GM21737 (cell line): Measurements from ENCODE around the gene RIPOR2.

Experiments used
- ATAC-seq: cut with Tn5 transposase; IDR thresholded peaks from one replicate; pipeline ENCODE4 v1.9.1; 2021; ENCODE audit warnings: mild to moderate bottlenecking, moderate library complexity; ENCODE audit not compliant: unreplicated experiment

RIPOR2 gene

DNA sequence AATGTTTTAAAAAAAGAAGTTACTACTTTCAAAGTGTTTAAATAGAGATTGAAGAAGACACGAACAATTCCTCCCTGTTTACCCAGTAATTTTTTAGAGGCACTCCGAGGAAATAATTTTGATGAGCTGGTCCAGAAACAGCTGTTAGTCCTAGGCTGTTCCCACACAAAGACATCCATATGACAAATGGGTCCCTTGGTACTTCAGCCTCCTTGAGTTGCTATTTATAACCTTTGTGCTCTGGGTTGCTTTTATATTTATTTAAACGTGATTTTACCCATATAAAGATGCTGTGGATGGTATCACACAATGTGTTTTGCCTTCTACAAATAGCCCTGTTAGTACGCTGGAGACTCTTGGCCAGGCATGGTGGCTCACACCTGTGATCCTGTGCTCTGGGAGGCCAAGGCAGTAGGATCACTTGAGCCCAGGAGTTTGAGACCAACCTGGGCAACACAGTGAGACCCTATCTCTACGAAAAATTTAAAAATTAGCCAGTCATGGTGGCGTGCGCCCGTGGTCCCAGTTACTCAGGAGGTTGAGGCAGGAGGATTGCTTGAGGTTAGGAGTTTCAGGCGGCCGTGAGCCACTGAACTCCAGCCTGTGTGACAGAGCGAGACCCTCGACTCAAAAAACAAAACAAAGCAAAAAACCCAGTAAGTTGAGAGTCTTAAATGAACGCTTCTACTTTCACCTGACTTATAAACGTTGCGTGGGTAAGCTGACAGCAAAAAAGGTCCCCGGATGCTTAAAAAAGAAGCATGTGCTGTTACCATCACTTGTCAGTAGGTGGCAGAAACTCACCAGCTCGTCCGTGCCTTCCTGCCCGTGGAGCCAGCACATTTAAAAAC is 80.1 kb downstream of the RIPOR2 start:
- no peak for ATAC-seq

DNA sequence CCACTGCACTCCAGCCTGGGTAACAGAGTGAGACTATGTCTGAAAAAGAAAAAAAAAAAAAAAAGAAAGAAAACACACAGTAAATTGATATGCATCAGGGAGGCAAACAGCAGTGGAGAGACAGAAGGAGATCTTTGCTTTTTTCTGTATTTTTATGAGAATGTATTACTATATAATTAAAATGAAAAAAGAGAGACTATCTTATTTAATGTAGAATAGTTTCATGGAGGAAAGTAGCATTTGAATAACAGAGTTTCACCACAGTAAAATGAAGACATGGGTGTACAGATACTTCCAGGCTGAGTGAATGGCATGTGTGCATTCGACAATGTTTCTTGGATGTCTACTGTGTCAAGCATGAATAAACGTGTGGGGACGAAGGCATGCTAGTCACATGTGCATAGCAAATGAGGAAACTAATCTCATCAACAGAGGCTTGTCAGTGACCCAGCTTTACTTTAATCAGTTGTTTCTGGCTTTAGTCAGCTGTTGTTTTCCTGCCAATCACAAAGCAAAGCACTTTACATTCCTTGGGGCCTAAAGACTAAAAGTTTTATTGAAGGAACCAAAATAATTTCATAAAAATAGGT is 81.6 kb downstream of the RIPOR2 start:
- no peak for ATAC-seq

DNA sequence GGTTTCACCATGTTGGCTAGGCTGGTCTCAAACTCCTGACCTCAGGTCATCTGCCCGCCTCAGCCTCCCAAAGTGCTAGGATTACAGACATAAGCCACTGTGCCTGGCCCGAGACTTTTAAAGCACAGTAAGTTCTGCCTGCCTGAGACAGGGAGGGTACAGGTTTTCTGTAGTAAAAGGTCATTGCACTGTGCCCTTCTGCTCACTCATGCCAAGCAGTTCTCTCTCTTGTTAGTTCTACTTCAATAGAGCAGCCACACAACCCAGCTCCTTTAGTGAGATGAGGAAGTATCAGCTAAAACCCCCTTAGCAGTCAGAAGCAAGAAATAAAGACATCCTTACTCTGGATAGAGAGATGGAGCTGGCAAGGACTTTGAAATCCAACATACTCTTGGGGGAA is 84.7 kb downstream of the RIPOR2 start:
- no peak for ATAC-seq

DNA sequence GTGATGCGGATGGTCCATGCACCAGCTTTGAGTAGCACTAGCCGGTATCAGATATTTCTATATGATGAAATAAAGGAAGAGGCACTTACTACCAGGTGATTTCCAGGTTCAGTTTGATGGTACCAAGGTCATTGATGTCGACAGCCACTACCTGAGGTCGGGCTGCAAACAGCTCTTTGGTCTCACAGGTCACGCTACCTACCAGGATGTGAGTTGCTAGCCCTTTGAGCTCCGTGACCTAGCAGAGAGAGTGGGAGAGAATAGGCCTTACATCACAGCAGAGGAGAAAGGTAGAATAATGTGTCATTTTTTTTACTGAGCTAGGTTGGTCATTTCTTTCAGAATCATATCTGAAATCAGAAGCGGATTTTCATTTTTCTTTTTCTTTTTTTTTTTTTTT is 86.0 kb downstream of the RIPOR2 start:
- ATAC-seq = no peak

DNA sequence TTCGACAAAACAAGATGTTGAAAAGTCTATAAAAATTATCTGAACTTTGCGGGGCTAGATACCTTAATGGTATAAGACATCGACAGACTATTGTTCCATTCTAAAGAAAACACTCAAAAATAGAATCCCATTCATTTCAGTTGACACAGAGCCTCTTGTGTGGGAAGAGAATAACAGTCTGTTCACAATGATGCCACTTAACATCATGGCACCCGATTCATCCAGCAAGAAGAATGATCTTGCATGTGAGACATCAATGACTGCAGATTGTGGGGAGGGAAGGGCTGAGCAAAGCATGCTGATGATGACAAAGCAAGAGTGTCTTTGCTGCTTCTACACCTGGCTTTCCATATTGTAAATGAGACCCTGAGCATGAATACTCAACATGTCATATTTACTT is 87.3 kb downstream of the RIPOR2 start:
- ATAC-seq = no peak

DNA sequence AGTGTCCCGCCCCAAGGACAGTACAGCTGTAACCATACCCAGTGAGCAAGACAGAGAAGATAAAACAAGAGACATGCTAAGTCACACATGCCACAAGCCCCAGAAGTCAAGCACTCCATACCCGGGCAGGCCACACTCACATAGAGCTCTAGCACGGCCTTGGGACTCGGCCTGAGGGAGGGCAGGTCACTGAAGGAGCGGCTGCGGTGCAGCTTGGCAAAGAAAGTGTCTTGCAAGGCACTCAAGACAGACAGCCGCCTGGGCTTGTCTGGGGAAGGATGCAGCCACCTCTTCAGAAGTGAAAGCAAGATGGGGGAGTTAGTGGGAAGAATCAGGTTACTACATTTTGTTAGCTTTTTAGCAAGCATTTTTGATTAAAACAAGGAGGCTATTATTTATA is 88.4 kb downstream of the RIPOR2 start:
- no peak for ATAC-seq

DNA sequence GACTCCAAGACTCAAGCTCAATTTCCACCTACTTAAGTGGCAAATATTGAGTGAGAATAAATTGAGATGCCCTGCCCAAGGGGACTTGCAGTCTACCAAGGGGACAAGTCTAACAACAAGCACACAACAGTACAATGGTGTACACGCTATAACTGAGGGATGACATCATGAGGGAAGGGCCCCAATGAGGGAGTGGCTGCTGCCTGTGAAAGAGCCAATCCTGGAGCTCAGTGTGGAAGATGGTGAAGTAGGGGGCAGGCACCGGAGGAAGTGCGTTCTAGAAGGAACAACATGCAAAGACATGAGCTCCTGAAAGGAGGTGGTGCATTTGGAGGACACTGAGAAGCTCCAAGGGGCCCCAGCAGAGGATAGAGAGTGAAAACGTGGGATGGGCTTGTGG is 90.2 kb downstream of the RIPOR2 start:
- no peak for ATAC-seq

DNA sequence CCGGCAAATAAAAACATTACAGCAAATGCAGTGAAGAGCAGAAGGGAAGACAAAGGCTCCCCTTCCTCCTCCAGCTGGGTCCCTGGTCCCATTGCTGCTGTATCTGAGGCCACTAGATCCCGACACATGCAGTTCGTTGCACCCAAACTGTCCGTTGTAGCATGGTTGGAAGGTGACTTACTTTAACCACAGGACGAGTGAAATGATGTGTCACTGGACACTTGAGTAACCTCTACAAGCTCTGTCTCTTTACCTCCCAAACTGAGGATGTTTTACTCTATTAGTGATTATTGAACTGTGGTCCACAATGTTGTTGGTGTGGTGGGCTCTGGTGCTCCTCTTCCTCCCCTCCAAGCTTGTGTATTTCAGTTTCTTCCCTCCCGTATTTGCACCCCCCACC is 90.9 kb downstream of the RIPOR2 start:
- ATAC-seq = no peak

DNA sequence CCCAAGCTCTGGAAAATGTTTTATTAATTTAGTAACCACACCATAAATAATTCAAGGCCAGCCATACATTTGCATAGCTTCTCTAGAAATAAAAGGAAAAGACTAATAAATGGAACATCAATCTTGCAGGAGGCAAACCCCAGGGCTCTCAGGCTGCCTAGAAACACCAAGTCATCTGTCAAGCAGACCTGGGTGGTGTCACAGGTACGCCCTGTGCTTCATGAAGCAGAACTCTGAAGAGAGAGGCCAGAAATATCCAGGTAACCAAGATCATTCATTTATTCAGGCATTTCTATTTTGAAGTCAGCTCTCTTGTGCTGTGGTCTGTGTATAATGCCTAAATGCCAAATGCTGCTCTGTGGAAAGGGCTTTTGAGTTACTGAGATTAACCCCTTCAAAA is 91.7 kb downstream of the RIPOR2 start:
- ATAC-seq = no peak

DNA sequence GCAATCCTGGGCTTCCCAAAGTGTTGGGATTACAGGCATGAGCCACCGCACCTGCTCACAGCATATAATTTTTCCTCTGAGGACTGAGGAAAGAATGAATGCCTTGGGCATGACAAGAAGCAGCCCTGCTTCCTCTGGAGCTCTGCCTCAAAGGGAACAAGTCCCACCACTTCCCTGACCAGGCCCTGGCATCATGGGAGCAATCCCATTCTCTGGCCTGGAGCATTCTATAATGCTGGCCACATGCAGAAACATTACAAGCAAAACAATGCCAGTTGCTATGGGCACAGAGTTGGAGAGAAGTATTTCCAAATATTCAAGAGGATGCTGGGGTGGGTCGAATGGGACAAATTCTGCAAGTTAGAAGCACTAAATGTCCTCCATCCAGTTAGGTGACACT is 95.6 kb downstream of the RIPOR2 start:
- ATAC-seq = no peak

DNA sequence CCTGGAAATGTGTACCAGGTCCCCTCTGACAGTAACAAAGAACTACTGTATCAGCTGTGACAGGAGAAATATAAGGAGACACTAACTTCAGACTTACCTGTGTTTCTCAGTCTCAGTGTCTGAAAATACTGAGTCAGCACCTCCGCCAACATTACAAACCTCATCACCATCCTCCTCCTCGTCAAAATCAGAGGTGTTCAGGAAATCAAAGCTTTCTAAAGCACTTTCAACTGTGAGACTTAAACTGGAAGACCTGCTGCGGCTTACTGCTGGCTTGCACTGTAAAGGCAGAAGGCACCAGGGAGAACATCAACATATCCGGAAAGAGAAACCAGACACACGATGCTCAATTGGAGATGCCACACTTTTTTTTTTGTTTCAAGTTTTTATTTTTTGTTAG is 96.8 kb downstream of the RIPOR2 start:
- no peak for ATAC-seq

DNA sequence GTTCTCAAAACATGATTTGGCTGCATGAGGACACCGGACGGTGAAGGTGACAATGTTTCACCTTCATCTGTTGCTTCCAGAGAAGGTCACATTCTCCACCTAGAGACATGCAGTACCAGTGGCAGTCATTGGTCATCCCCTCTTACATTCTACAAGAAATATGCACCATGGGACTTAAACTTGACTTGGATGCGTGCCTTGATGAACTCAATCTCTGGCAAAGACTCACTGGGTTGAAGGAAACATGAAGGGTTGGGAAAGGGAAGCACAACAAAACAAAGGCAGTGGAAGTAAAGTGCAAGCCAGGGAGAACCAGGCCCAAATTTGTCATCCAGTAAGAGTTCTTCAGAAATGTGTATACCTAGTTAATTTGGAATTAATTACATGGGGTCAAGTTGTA is 97.7 kb downstream of the RIPOR2 start:
- no peak for ATAC-seq

DNA sequence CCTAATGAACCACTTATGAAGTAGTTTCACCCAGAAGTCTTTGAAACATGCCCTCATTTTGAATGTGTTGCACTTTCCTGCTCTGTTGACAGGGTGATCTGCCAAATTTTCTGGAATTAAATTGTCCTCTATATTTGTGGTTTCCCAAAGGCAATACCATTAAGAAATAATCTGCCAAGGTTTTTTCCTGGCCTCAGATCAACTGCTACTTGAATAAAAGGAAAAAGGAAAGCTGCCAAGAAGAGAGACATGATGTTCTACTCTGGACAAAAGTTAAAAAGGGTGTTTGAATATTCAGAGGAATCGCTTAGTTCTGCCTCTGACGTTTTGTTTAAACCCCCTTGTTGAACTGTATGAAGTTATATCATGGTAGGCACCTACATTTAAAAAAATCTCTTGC is 99.7 kb downstream of the RIPOR2 start:
- ATAC-seq = no peak

DNA sequence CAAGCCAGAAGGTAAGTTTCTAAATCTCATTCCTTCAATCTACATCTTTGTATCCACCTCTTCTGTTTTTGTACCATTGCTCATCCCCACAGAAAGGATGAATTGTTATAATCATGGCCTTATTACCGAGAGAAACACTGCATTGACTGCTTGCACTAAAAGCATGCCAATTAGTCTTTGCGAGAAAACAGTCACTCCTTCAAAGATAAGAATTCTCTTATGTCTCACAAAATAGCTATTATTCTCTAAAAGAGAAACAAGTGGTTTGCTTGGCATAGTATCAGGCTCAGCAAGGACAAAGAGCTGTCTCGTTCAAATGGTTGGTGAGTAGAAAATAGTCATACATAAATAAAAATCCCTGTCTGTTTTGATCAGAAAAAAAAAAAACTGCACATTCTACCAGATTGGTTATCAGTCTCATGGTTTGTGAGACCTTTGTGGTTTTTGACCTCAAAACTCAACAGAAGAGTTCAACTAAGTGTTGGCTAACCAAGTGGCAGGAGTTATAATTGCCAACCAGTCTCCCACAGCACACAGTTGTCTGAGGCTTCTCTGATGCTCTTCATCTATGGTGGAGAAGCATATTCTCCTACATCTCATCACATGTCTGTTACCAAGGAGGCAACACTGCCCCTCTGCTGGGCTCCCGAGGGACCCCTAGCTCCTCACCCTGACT is 101.9 kb downstream of the RIPOR2 start:
- ATAC-seq = no peak

DNA sequence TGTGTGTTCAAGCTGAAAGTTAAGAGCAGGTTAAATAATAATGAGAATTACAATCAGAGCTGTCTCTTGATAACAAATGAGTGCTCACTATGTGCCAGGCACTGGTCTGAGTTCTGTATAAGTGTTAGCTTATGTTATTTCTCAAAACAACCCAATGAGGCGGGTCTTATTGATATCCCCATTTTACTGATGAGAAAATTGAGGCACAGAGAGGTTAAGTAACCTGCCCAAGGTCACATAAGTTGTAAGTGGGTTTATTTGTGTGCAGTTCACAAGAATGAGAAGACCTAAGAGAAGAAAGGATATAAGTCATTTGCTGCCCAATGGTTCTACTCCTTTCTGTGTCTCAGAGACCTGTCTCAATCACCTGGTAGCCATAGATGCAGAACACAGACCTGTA is 103.0 kb downstream of the RIPOR2 start:
- no peak for ATAC-seq

DNA sequence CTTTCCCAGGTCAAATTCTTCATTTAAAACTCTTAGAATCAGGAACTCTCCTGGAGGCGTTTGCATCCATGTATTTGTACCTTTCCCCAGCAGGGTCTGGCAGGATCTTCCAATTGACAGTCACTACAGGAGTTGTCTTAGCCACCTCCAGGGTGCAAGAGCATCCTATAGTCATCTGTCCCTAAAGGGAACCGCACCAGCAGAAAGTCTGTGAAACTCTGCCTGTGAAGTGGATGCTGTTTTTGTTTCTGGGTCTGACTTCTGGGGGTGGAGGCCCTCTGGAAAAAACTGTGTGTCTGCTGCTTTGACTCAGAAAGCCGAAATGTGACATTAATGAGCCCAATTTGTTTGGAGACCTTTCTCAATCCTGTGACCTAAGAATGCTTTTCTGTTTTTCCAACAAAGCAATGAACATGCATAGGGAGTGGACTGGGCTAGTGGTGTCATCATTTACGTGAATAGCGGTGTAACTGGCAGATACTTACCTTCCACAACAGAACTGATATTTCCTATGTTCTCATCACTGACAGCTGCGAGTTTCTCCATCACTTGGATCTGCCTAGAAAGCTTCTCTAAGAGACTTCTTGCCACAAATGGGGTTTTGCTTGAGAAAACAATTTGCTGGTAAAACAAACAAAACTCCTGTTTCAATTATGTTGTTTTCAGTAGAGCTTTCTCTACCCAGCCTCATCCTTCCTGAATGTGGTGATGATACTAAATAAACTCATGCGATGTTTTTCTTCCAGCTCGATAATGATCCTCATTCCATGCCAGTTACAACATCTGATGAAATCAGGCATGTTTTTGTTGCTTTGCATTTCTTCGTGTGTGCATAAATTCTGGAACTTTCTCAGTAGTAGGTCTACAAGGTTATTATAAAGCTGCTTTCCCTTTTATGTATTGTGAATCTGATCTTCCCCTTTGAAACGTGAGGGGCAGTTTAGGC is 103.7 kb downstream of the RIPOR2 start:
- no peak for ATAC-seq

DNA sequence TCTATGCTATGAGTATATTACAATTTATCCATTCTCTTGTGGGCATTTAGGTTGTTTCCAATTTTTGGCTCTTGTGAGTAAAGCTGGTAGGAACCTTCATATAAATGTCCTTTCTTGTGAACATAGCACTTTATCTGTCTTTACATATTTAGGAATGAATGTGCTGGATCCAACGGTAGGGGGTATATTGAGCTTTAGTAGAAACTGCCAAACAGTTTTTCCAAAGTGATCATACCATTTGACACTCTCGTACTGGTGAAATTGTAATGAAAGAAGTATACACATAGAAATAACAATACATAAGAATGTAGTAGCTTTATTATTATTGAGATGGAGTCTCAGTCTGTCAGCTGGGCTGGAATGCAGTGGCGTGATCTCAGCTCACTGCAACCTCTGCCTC is 106.1 kb downstream of the RIPOR2 start:
- no peak for ATAC-seq

DNA sequence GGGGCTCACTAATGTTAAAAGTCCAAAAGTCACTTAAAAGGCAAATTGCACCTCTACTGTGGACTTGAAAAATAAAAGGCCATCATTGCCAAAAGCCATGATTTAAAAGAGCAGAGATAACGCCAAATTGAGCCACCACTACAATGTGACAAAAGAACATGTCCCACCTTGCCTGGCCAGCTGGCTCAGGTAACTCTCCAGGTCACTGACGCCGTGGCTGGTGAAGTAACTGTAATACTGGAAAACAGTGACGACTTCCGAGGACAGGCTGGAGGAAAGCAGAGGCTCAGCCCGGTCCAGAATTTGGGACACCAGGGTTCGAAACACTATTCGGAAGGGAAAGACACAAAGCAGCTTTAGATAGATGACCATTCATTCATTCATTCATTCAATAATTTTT is 107.8 kb downstream of the RIPOR2 start:
- no peak for ATAC-seq

DNA sequence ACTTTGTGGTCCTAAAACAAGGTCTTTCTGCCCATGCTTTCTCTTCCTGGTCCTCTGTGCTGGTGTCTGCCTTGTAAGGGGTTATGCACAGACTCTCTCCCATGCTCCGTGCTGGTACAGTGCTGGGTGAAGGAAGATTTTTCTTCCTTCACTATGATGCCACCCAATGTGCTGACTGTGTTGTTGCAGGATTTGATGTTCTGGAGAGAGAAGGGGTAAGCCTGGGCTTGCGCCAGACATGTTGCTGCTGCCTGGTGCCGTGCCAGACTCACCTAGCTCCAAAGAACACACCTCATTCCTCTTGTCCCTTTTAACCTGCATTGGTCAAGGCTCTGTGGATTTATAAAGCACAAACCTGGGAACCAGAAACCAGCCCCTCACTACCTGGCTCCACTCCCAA is 108.6 kb downstream of the RIPOR2 start:
- ATAC-seq = no peak

DNA sequence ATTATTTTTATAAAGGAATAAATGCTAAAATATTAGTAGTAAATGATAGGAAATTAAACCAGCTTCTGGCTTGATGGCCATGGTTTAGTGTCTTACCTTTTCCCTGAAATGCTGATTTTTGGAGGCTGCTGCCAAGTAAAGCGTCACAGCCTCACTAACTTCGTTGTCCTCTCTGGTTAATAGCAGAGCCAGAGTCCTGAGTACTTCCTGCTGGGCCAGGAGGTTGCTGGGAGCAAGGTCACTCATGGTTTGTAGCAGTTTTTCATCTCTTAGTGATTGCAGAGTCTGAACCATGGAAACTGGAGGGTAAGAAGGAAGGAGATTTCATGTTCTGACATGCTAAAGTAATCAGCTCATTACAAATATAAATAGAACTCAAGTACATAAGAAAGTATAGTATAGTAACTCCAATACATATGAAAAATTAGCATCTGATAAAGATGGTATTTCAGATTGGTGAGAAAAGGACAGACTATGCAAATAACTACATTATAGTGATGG is 110.6 kb downstream of the RIPOR2 start:
- no peak for ATAC-seq
